ENCODE data around the gene ANAPC16.
A peak's percentile ranks its signal among the peaks of the same experiment; 100 is the strongest.
"Not testable (repeated sequence)": the region's sequence is repeated elsewhere in the genome, so short reads cannot be mapped to it uniquely, and the experiment has no call there.

ANAPC16 gene

GRCh38 chr10:72244573-72245038 lies 28.8 kb downstream of the ANAPC16 start:
- Histone ChIP-seq H2AFZ (peak overlapping the region; percentile 70), H3K36me3 (ENCODE audit: control insufficient read depth, insufficient read depth, low read length) (no peaks in the 10 kb centered on the region), H3K4me3 (ENCODE audit: low read depth, low read length) (no peak overlapping the region), H3K9me3 (ENCODE audit: control insufficient read depth, low read length) (no peaks in the 10 kb centered on the region), H3K4me1 (peaks cover 45% of the 10 kb centered on the region), H3K9ac (no peak overlapping the region), H3K27ac (peak overlapping the region; percentile 37), H3K4me2 (ENCODE audit: low read length) (no peak overlapping the region), H3K27me3 (ENCODE audit: control insufficient read depth, insufficient read depth, low read length) (no peaks in the 10 kb centered on the region), H3K79me2 (no peaks in the 10 kb centered on the region)
- TF ChIP-seq CTCF (IDR thresholded peaks at IDR 0.05) = no peak

- H3K9ac ChIP-seq = no peak overlapping the region
- TF ChIP-seq CTCF (IDR thresholded peaks at IDR 0.05) = no peak
- H3K9me3 ChIP-seq (ENCODE audit: control insufficient read depth, low read length) = no peaks in the 10 kb centered on the region
- H3K79me2 ChIP-seq = no peaks in the 10 kb centered on the region
- no peaks in the 10 kb centered on the region for H3K27me3 ChIP-seq (ENCODE audit: control insufficient read depth, insufficient read depth, low read length)
- no peak overlapping the region for H3K4me2 ChIP-seq (ENCODE audit: low read length)
- H3K27ac ChIP-seq = peak overlapping the region; percentile 11
- peaks cover 40% of the 10 kb centered on the region for H3K4me1 ChIP-seq
- H3K36me3 ChIP-seq (ENCODE audit: control insufficient read depth, insufficient read depth, low read length) = no peaks in the 10 kb centered on the region
- peak overlapping the region; percentile 17 for H2AFZ ChIP-seq
- no peak overlapping the region for H3K4me3 ChIP-seq (ENCODE audit: low read depth, low read length)
Measured at GRCh38 chr10:72245949-72246525, 30.2 kb downstream of the ANAPC16 start.

GRCh38 chr10:72248468-72249151 lies 32.8 kb downstream of the ANAPC16 start:
- Histone ChIP-seq H3K36me3 (ENCODE audit: control insufficient read depth, insufficient read depth, low read length) (no peaks in the 10 kb centered on the region), H3K79me2 (no peaks in the 10 kb centered on the region), H2AFZ (peak overlapping the region; percentile 84), H3K27ac (peak overlapping the region; percentile 93), H3K4me3 (ENCODE audit: low read depth, low read length) (peak overlapping the region; percentile 49), H3K9ac (peak overlapping the region; percentile 15), H3K4me2 (ENCODE audit: low read length) (peak overlapping the region; percentile 60), H3K9me3 (ENCODE audit: control insufficient read depth, low read length) (no peaks in the 10 kb centered on the region), H3K27me3 (ENCODE audit: control insufficient read depth, insufficient read depth, low read length) (no peaks in the 10 kb centered on the region), H3K4me1 (peaks cover 37% of the 10 kb centered on the region)
- TF ChIP-seq CTCF (IDR thresholded peaks at IDR 0.05) = no peak

GRCh38 chr10:72249176-72249862 lies 33.5 kb downstream of the ANAPC16 start:
- Histone ChIP-seq H3K4me2 (ENCODE audit: low read length) (peak overlapping the region; percentile 60), H3K27ac (peak overlapping the region; percentile 93), H2AFZ (peak overlapping the region; percentile 84), H3K4me1 (peaks cover 32% of the 10 kb centered on the region)
- H3K4me3 ChIP-seq (ENCODE audit: low read depth, low read length); H3K9ac ChIP-seq; H3K9me3 ChIP-seq (ENCODE audit: control insufficient read depth, low read length); H3K27me3 ChIP-seq (ENCODE audit: control insufficient read depth, insufficient read depth, low read length); H3K79me2 ChIP-seq; H3K36me3 ChIP-seq (ENCODE audit: control insufficient read depth, insufficient read depth, low read length): not testable (repeated sequence)

GRCh38 chr10:72250666-72251065 lies 34.9 kb downstream of the ANAPC16 start:
- Histone ChIP-seq H2AFZ (no peak overlapping the region), H3K27me3 (ENCODE audit: control insufficient read depth, insufficient read depth, low read length) (no peaks in the 10 kb centered on the region), H3K4me3 (ENCODE audit: low read depth, low read length) (no peak overlapping the region), H3K36me3 (ENCODE audit: control insufficient read depth, insufficient read depth, low read length) (no peaks in the 10 kb centered on the region), H3K4me2 (ENCODE audit: low read length) (no peak overlapping the region), H3K9me3 (ENCODE audit: control insufficient read depth, low read length) (no peaks in the 10 kb centered on the region), H3K9ac (no peak overlapping the region), H3K4me1 (peaks cover 39% of the 10 kb centered on the region), H3K27ac (peak overlapping the region; percentile 29), H3K79me2 (no peaks in the 10 kb centered on the region)
- no peak for TF ChIP-seq CTCF (IDR thresholded peaks at IDR 0.05)
